ENCODE results near the gene PDE4DIP. TPM values are rescaled to one million over a fixed set of nuclear protein-coding genes. Genes with fewer than 3 reads are reported as not detected.
A peak's percentile ranks its signal among the peaks of the same experiment; 100 is the strongest.
"Not testable (repeated sequence)": the region's sequence is repeated elsewhere in the genome, so short reads cannot be mapped to it uniquely, and the experiment has no call there.

The PDE4DIP gene
- total and polyA plus RNA-seq, 5 experiments from 2014 or later, result 5.9 to 54.9 (median 14.1) TPM

DNA sequence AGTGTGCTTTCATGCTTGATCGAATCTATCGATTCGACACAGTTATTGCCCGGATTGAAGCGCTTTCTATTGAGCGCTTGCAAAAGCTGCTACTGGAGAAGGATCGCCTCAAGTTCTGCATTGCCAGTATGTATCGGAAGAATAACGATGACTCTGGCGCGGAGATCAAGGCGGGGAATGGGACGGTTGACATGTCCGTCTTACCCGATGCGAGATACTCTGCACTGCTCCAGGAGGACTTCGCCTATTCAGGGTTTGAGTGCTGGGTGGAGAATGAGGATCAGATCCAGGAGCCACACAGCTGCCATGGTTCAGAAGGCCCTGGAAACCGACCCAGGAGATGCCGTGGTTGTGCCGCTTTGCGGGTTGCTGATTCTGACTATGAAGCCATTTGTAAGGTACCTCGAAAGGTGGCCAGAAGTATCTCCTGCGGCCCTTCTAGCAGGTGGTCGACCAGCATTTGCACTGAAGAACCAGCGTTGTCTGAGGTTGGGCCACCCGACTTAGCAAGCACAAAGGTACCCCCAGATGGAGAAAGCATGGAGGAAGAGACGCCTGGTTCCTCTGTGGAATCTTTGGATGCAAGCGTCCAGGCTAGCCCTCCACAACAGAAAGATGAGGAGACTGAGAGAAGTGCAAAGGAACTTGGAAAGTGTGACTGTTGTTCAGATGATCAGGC is 108.8 kb downstream of the PDE4DIP start:
- H3K27me3 Mint-ChIP-seq, H3K36me3 Mint-ChIP-seq, ATAC-seq, H3K9me3 Mint-ChIP-seq, POLR2A ChIA-PET: not testable (repeated sequence)
- Mint-ChIP-seq H3K27ac (peak overlapping the region in 4 of 10 donors; percentile 37 to 71 (median 53)), H3K4me3 (peak overlapping the region; percentile 59 to 92 (median 85)), H3K4me1 (peaks cover 2 to 23% (median 12%) of the 10 kb centered on the region in 4 donors)
- DNase-seq, result peak in 7 of 10 donors; percentile 1 to 45 (median 9)

DNA sequence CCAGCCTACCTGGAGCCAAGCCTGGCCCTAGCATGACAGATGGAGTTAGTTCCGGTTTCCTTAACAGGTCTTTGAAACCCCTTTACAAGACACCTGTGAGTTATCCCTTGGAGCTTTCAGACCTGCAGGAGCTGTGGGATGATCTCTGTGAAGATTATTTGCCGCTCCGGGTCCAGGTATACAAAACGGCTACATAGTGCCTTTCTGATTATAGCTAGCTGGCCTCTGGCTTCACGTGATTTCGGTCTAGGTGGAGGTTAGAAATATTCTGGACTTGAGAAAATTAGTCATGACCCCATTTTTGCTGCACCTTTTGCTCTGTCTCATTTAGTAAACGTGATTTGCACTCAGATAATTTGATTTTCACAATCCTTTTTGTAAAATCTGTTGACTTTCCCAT is 109.5 kb downstream of the PDE4DIP start:
- DNase-seq, POLR2A ChIA-PET, H3K27me3 Mint-ChIP-seq, H3K36me3 Mint-ChIP-seq, H3K9me3 Mint-ChIP-seq, ATAC-seq: not testable (repeated sequence)
- peak overlapping the region; percentile 2 to 83 (median 72) for H3K4me3 Mint-ChIP-seq
- peaks cover 4 to 21% (median 13%) of the 10 kb centered on the region in 4 donors for H3K4me1 Mint-ChIP-seq
- H3K27ac Mint-ChIP-seq, result peak overlapping the region in 3 of 10 donors; percentile 1 to 42 (median 13)

DNA sequence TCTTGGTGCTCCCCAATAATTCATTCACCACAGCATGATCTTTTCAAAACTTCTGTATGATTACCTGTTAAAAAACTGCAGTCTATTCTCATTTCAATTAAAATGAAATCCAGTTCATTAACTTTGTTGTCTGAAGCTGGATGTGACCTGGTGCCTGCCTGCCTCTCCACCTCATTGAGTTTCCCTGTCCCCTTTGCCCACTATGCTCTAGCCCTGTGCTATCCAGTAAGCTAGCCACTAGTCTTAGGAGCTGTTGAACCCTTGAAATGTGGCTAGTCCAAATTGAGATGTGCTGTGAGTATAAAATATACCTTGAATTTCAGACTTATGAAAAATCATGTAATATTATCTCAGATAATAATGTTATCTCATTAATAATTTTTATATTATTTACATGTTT is 114.1 kb downstream of the PDE4DIP start:
- H3K27ac Mint-ChIP-seq, H3K9me3 Mint-ChIP-seq, H3K4me1 Mint-ChIP-seq, ATAC-seq, POLR2A ChIA-PET, DNase-seq, H3K27me3 Mint-ChIP-seq: not testable (repeated sequence)
- Mint-ChIP-seq H3K36me3 (peaks cover 0 to 10% (median 0%) of the 10 kb centered on the region in 3 donors), H3K4me3 (peak overlapping the region in 3 of 10 donors; percentile 39 to 41 (median 39))

DNA sequence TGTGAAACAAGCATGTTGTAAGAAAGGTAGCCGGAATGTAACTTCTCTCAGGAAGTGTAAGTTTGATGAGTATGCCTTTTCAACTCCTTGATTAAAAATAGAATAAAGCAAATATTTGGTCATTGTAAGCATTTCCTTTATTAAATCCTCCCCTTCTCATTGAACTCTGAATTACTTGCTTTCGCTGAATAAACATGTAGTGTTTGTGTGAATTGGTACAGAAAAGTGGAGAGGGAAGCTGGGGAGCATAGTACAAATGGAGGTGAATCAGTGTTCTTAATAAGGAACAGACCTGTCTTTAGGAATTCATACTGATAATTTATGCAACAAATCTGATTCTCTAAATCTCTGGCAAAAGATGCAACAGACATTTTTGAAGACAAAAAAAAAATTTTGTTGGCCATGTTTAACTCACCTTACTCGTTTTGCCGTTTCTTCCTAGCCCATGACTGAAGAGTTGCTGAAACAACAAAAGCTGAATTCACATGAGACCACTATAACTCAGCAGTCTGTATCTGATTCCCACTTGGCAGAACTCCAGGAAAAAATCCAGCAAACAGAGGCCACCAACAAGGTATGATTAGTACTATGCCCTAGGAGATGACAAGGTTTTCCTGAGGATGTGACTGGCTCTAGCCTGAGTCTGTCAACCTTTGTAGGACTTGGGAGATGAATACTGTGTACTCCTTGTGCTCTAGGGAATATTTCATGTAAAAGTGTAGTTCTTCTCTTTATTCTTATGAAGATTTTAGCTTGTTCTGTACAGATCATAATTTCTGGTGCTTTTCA is 116.2 kb downstream of the PDE4DIP start:
- H3K27ac Mint-ChIP-seq, result not testable (repeated sequence)

DNA sequence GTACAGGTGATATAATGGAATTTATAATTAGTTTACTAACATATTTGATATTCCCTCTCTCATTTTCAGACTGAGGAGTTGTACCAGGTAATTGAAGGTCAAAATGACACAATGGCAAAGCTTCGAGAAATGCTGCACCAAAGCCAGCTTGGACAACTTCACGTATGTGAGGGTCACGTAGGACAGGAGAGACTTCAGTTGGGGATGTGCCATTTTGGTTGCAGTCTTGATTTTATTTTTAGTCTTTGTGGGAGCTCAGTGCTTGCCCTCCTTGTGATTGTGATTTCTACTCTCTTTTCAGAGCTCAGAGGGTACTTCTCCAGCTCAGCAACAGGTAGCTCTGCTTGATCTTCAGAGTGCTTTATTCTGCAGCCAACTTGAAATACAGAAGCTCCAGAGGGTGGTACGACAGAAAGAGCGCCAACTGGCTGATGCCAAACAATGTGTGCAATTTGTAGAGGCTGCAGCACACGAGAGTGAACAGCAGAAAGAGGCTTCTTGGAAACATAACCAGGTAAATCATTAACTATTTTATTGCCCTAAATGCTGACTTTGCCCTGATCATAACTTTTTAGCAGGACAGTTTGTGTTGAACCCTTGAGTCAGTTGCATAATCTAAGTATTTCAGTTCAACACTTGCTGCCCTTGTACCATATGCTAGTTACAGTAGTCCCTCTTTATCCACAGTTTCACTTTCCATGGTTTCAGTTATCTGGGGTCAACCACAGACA is 118.1 kb downstream of the PDE4DIP start:
- H3K27ac Mint-ChIP-seq, H3K9me3 Mint-ChIP-seq, H3K4me3 Mint-ChIP-seq, ATAC-seq, DNase-seq, POLR2A ChIA-PET, H3K27me3 Mint-ChIP-seq, H3K4me1 Mint-ChIP-seq: not testable (repeated sequence)
- peaks cover 0 to 15% (median 0%) of the 10 kb centered on the region in 3 donors for H3K36me3 Mint-ChIP-seq

More for the DNA sequence above, 116.2 kb downstream of the PDE4DIP start:
- H3K9me3 Mint-ChIP-seq, H3K4me1 Mint-ChIP-seq, POLR2A ChIA-PET, H3K27me3 Mint-ChIP-seq, H3K4me3 Mint-ChIP-seq, ATAC-seq, DNase-seq: not testable (repeated sequence)
- H3K36me3 Mint-ChIP-seq, result peaks cover 0 to 14% (median 0%) of the 10 kb centered on the region in 3 donors

DNA sequence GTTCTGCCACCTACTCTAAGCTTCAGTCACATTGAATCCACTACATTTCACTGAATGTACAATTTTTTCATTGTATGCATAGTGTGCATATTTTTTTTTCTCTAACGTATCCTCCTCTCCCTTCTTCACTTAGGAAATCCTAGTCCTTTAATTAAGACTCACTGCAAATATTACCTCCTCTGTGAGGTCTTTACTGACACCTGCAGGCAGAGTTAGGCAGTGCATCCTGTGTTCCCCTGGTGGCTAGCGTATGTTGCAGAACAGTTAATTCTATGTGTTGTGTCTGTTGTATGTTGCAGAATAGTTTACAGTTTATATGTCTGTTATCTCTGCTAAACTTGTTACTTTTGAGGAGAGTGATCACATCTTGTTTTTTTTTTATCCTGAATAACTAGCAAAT is 121.9 kb downstream of the PDE4DIP start:
- H3K4me3 Mint-ChIP-seq, H3K4me1 Mint-ChIP-seq, H3K27ac Mint-ChIP-seq, H3K9me3 Mint-ChIP-seq, H3K27me3 Mint-ChIP-seq, POLR2A ChIA-PET: not testable (repeated sequence)
- DNase-seq, result peak in 3 of 10 donors; percentile 2 to 16 (median 6)
- peaks cover 0 to 24% (median 2%) of the 10 kb centered on the region in 3 donors for H3K36me3 Mint-ChIP-seq
- ATAC-seq, result peak; percentile 82 to 87

DNA sequence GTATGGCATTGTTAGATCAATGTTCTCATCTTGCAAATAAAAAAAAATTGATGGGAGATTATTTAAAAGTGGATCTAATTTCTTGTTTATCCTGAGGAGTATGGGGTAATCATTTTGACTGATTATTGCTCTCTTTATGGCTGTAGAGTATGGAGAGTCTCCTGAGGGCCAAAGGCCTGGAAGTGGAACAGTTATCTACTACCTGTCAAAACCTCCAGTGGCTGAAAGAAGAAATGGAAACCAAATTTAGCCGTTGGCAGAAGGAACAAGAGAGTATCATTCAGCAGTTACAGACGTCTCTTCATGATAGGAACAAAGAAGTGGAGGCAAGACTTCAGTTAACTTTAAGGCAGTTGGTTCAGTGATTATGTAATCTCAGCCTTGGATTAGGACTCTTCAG is 123.4 kb downstream of the PDE4DIP start:
- H3K4me1 Mint-ChIP-seq, H3K27me3 Mint-ChIP-seq, H3K27ac Mint-ChIP-seq, ATAC-seq, H3K9me3 Mint-ChIP-seq, POLR2A ChIA-PET, DNase-seq, H3K4me3 Mint-ChIP-seq: not testable (repeated sequence)
- H3K36me3 Mint-ChIP-seq, result peaks cover 0 to 23% (median 2%) of the 10 kb centered on the region in 3 donors

DNA sequence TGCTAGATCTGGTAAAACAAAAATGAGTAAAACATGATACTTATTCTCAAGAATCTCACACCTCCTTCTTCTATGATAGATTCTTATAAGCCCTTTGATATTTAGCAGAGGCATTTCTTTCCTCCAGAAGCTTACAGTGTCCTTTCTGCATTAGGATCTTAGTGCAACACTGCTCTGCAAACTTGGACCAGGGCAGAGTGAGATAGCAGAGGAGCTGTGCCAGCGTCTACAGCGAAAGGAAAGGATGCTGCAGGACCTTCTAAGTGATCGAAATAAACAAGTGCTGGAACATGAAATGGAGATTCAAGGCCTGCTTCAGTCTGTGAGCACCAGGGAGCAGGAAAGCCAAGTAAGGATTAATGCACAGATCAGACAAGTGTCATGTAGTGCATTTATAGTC is 124.5 kb downstream of the PDE4DIP start:
- H3K27ac Mint-ChIP-seq, H3K27me3 Mint-ChIP-seq, ATAC-seq, H3K4me1 Mint-ChIP-seq, H3K9me3 Mint-ChIP-seq, DNase-seq, POLR2A ChIA-PET, H3K4me3 Mint-ChIP-seq: not testable (repeated sequence)
- H3K36me3 Mint-ChIP-seq, result peaks cover 0 to 24% (median 2%) of the 10 kb centered on the region in 3 donors

DNA sequence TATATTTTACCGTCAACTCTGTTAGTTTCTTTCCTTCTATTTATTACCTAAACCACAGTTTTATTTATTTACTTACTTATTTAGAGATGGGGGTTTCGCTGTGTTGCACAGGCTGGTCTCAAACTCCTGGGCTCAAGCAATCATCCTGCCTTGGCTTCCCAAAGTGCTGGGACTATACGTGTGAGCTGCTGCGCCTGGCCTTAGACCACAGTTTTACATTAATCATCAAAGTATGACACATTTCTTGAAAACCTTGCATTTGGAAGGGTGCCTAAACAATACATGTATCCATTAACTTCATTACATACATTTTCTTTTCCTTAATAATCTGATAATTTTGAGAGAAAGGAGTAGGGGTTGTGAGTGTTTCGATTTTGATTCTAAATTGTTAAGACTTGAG is 124.9 kb downstream of the PDE4DIP start:
- POLR2A ChIA-PET, H3K27ac Mint-ChIP-seq, H3K27me3 Mint-ChIP-seq, H3K9me3 Mint-ChIP-seq, ATAC-seq, DNase-seq, H3K4me1 Mint-ChIP-seq, H3K4me3 Mint-ChIP-seq: not testable (repeated sequence)
- H3K36me3 Mint-ChIP-seq, result peaks cover 0 to 20% (median 2%) of the 10 kb centered on the region in 3 donors

DNA sequence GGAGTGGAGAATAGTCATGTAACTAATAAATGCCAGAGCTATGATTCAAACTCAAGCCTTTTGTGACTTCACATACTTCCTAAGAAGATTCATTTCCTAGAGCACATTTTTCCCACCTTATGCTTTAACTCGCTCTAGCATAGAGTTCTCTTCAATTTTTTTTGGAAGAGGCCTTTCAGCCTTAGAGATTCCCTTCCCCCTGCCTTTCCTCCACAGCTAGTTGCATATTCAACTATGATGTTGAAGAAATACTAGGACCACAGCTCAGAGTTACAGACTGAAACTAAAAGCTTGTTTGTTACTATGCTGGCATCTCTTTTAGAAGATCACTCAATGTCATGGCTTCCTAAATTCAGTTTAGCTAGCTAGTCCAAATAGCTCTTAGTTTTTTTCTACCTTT is 131.2 kb downstream of the PDE4DIP start:
- POLR2A ChIA-PET, H3K9me3 Mint-ChIP-seq, H3K27me3 Mint-ChIP-seq, DNase-seq: not testable (repeated sequence)
- peak; percentile 18 to 30 for ATAC-seq
- Mint-ChIP-seq H3K4me1 (peaks cover 5 to 18% (median 8%) of the 10 kb centered on the region in 4 donors), H3K27ac (peak overlapping the region; percentile 44 to 92 (median 76)), H3K4me3 (peak overlapping the region in 7 of 10 donors; percentile 28 to 80 (median 47)), H3K36me3 (peaks cover 5 to 42% (median 9%) of the 10 kb centered on the region in 3 donors)

DNA sequence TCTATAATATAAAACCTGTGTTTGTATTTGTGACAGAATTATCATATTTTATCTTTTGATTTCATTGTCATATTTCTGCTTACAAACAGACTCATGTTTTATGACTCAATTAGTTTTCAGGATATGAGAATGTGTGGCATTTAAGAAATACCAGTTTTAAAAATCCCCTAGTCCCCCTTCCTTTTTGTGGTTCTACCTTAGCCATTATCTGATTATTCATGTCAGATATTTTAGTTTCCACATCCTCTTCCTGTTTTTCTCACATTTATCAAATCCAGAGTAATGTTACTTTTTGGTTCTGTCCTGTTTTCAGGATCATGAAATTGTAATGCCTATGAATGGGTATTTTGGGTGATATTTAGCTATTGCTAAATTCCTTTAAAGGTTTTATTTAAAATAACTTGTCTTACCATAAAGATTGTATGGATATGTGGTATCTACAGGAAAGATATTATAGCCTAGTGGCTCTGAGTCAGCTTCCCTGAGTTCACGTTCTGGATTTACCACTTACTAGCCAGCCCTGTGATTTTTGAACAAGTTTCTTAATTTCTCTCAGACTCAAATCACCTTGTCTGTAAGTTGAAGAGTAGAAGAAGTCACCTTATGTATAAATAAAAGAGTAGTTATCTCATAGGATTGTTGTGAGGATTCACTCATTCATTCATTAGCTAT is 131.8 kb downstream of the PDE4DIP start:
- Mint-ChIP-seq H3K36me3 (peaks cover 10 to 47% (median 14%) of the 10 kb centered on the region in 3 donors), H3K4me3 (peak overlapping the region in 6 of 10 donors; percentile 28 to 80 (median 58)), H3K27ac (peak overlapping the region in 7 of 10 donors; percentile 43 to 92 (median 66)), H3K4me1 (peaks cover 5 to 18% (median 8%) of the 10 kb centered on the region in 4 donors)
- H3K27me3 Mint-ChIP-seq, POLR2A ChIA-PET, H3K9me3 Mint-ChIP-seq: not testable (repeated sequence)
- ATAC-seq, result peak; percentile 70 to 73
- peak in 1 of 10 donors; percentile 9 for DNase-seq

DNA sequence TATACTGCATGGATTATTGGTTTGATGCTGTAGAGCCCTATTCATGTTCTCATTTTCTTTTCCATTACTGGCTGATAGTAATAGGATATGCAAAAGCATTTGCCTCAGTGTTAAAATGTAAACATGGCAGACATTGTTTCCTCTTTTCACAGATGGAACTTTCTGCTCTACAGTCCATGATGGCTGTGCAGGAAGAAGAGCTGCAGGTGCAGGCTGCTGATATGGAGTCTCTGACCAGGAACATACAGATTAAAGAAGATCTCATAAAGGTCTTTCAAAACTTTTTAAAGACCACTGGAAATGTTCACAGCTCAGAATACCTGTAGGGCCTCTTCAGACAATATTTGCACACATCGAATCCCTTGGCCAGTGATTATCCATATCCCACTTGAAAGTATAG is 133.6 kb downstream of the PDE4DIP start:
- ATAC-seq, H3K4me3 Mint-ChIP-seq, POLR2A ChIA-PET, DNase-seq, H3K9me3 Mint-ChIP-seq, H3K27me3 Mint-ChIP-seq: not testable (repeated sequence)
- Mint-ChIP-seq H3K36me3 (peaks cover 11 to 60% (median 25%) of the 10 kb centered on the region in 3 donors), H3K27ac (peak overlapping the region in 1 of 10 donors; percentile 59), H3K4me1 (peaks cover 5 to 18% (median 8%) of the 10 kb centered on the region in 4 donors)

Measured in naive thymus-derived CD8-positive, alpha-beta T cell (primary cell).